DND-41 (cell line): ENCODE measurements around the gene SLC25A22.

Source experiments
- ATAC-seq: fragments of 200-7000 bp; cut with Tn5 transposase; 3 replicates; pipeline ENCODE4 v1.9.1; 2021; ENCODE audit warnings: low read depth; ENCODE audit not compliant: insufficient read depth
- DNase-seq: peaks from one replicate; pipeline ENCODE4 v3.0.0-alpha.2; 2020
- H2AFZ ChIP-seq: 2 replicates; pipeline ENCODE4 v1.6.0; 2012; ENCODE audit warnings: low read depth, low read length
- H3K27ac ChIP-seq: 2 replicates; pipeline ENCODE4 v1.5.1; 2012; ENCODE audit warnings: low read length, inconsistent platforms
- H3K27me3 ChIP-seq: fragments of 200-600 bp; sonication (generic); 2 replicates; pipeline ENCODE4 v1.6.0; 2012; ENCODE audit warnings: low read length, mild to moderate bottlenecking, inconsistent platforms; ENCODE audit not compliant: insufficient read depth, poor library complexity
- H3K36me3 ChIP-seq: 2 replicates; pipeline ENCODE4 v1.5.1; 2012; ENCODE audit warnings: low read length, inconsistent platforms; ENCODE audit not compliant: insufficient read depth
- H3K4me1 ChIP-seq: 2 replicates; pipeline ENCODE4 v1.5.1; 2012; ENCODE audit warnings: mild to moderate bottlenecking, low read length; ENCODE audit not compliant: insufficient read depth
- H3K4me2 ChIP-seq: 2 replicates; pipeline ENCODE4 v1.6.0; 2012; ENCODE audit warnings: mild to moderate bottlenecking, moderate library complexity, low read length, inconsistent platforms; ENCODE audit not compliant: insufficient read depth
- H3K4me3 ChIP-seq, 2 experiments: fragments of 200-600 bp in 1 of 2; shearing (Covaris generic) in 1 of 2; 2 replicates each; pipeline ENCODE4 v1.5.1; 2012 to 2016; ENCODE audit warnings: inconsistent platforms in 2 of 2, low read length in 2 of 2, mild to moderate bottlenecking in 2 of 2, low read depth in 1 of 2, moderate library complexity in 1 of 2
- H3K79me2 ChIP-seq: 2 replicates; pipeline ENCODE4 v1.6.0; 2012; ENCODE audit warnings: low read length, inconsistent platforms; ENCODE audit not compliant: insufficient read depth
- H3K9ac ChIP-seq: 2 replicates; pipeline ENCODE4 v1.6.0; 2012; ENCODE audit warnings: low read depth, mild to moderate bottlenecking, inconsistent platforms, low read length, moderate library complexity
- H3K9me3 ChIP-seq: 2 replicates; pipeline ENCODE4 v1.5.1; 2012; ENCODE audit warnings: low read length, moderate library complexity, mild to moderate bottlenecking, inconsistent platforms; ENCODE audit not compliant: insufficient read depth, severe bottlenecking
- H4K20me1 ChIP-seq: 2 replicates; pipeline ENCODE4 v1.6.0; 2012; ENCODE audit warnings: low read length; ENCODE audit not compliant: insufficient read depth
- CTCF ChIP-seq: IDR thresholded peaks from 2 replicates; pipeline ENCODE4 v1.5.1; 2012; ENCODE audit warnings: borderline replicate concordance, low read length, moderate library complexity, mild to moderate bottlenecking; ENCODE audit not compliant: poor library complexity, severe bottlenecking; ENCODE audit errors: extremely low read depth
- EZH2 ChIP-seq: IDR thresholded peaks from 3 replicates; pipeline ENCODE4 v1.6.1; 2012; ENCODE audit warnings: borderline replicate concordance, low read depth, mild to moderate bottlenecking, moderate library complexity, low read length, inconsistent platforms; ENCODE audit not compliant: severe bottlenecking

Gene SLC25A22

DNA sequence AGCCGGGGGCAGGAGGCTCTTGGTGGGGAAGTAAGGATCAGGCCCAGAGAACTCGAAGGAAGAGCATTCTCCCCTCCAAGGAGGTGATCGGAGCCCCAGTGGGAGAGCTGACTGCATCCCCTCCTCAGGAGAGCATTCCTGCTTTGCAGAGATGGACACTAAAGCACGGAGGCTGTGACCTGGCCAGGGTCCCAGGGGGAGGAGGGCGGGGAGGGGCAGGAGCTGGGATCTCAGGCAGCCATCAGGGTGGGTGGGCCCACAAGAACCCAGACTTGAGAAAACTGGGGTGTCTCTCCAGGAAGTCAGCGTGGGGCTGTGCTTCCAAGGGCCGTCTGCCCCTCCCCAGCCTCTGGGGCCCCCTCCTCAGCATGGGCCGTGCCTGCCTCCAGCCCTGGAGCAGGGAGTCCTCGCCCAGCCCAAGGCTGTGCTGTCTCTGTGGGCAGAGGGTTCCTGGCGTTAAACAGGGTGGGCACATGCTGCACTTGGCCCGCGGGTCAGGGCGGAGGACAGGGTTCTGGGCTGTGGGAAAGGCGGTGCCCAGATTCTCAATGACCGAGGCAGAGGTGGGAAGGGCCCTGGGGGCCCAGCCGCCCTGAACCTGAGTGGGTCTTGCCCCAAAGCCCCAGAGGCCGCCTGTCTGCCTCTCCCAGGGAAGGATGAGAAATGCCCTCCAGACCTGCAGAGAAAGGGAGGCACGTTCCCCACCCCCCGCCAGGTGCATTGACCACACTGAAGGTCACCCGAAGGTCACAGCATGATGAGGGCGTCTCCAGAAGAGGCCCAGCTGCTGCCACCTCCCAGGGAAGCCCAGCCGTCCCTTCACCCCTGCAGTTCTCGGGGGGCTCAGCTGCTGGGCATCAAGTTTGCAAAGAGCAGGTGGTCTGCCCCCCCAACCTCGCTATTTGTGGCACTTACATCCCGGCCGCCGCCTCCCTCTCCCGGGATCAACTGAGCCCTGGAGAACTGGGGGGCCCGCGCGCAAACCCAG is 8.8 kb downstream of the SLC25A22 start:
- H3K4me3 ChIP-seq: no peak overlapping the region
- H3K27me3 ChIP-seq: no peaks in the 10 kb centered on the region
- H3K4me2 ChIP-seq: no peak overlapping the region
- H3K79me2 ChIP-seq: no peaks in the 10 kb centered on the region
- H4K20me1 ChIP-seq: peaks cover 24% of the 10 kb centered on the region
- H3K9me3 ChIP-seq: no peaks in the 10 kb centered on the region
- peaks cover 24% of the 10 kb centered on the region for H3K36me3 ChIP-seq
- H3K4me1 ChIP-seq: no peaks in the 10 kb centered on the region
- no peak overlapping the region for H2AFZ ChIP-seq
- TF ChIP-seq EZH2: no peak
- no peak for TF ChIP-seq CTCF
- DNase-seq (no peak), ATAC-seq (no peak)
- H3K9ac ChIP-seq: no peak overlapping the region
- no peak overlapping the region for H3K27ac ChIP-seq

DNA sequence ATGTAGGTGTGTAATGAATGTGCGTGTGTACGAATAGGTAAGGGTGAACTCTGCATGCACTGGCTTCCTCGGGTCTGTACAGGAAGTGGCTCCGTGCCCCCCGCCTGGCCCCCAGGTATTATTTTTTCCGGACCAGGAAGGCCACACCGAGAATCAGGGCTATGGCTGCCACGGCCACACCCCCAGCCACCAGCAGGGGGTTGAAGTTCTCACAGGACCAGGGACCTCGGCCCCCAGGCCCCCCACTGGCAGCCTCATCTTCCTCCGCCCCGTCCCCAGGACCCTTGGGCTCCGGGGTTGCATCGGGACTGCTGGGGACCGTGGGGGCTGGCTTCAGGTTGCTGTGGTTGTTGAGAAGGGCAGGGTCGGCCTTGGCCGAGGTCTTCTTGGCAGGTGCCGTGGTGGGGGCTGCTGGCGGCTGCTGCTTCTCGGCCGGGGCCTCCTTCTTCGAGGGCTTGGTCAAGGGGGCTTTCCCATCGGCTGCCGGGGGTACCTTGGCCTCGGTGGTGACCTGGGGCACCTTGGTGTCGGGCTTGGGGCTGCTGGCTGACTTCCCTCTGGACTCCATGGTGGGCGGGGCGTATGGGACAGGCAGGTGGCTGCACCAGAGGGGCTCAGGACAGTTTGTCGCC is 10.0 kb downstream of the SLC25A22 start:
- ATAC-seq: no peak
- Histone ChIP-seq H3K36me3 (peaks cover 20% of the 10 kb centered on the region), H3K4me1 (no peaks in the 10 kb centered on the region), H3K9me3 (no peaks in the 10 kb centered on the region), H3K79me2 (no peaks in the 10 kb centered on the region), H2AFZ (no peak overlapping the region), H3K27ac (no peak overlapping the region), H3K4me2 (no peak overlapping the region), H3K27me3 (no peaks in the 10 kb centered on the region), H4K20me1 (peaks cover 14% of the 10 kb centered on the region), H3K9ac (no peak overlapping the region), H3K4me3 (no peak overlapping the region)
- no peak for TF ChIP-seq CTCF
- TF ChIP-seq EZH2: no peak
- DNase-seq: no peak

GRCh38 chr11:787084-787675 is 10.9 kb downstream of the SLC25A22 start:
- H3K36me3 ChIP-seq: peaks cover 13% of the 10 kb centered on the region
- H3K9me3 ChIP-seq: no peaks in the 10 kb centered on the region
- H2AFZ ChIP-seq: no peak overlapping the region
- H3K4me1 ChIP-seq: no peaks in the 10 kb centered on the region
- H3K4me3 ChIP-seq: no peak overlapping the region
- ATAC-seq (no peak), DNase-seq (no peak)
- no peak overlapping the region for H3K4me2 ChIP-seq
- no peak overlapping the region for H3K9ac ChIP-seq
- H3K27me3 ChIP-seq: no peaks in the 10 kb centered on the region
- H3K27ac ChIP-seq: no peak overlapping the region
- peaks cover 18% of the 10 kb centered on the region for H4K20me1 ChIP-seq
- no peaks in the 10 kb centered on the region for H3K79me2 ChIP-seq
- no peak for TF ChIP-seq CTCF
- TF ChIP-seq EZH2: no peak
